GM20431 (cell line): ENCODE measurements around the gene DOCK2.

ENCODE experiments used
- in situ Hi-C: fragments of 300-500 bp; cut with MseI, MboI; formaldehyde crosslinking; loops from one replicate; pipeline ENCODE4 v1.15.0; 2020; ENCODE audit warnings: low sequenced_read_pairs; ENCODE audit not compliant: unreplicated experiment

DOCK2 gene

GRCh38 chr5:169838688-169839087 lies 201.6 kb downstream of the DOCK2 start:
- in situ Hi-C loops, result no loop called here

- in situ Hi-C loops, result no loop called here
Measured at GRCh38 chr5:169840405-169840804, 203.3 kb downstream of the DOCK2 start.

GRCh38 chr5:169842699-169843098 lies 205.6 kb downstream of the DOCK2 start:
- in situ Hi-C loops, result no loop called here

GRCh38 chr5:169847519-169847918 lies 210.4 kb downstream of the DOCK2 start:
- in situ Hi-C loops, result no loop called here

GRCh38 chr5:169848271-169848670 lies 211.2 kb downstream of the DOCK2 start:
- in situ Hi-C loops, result no loop called here

GRCh38 chr5:169848792-169849191 lies 211.7 kb downstream of the DOCK2 start:
- in situ Hi-C loops, result no loop called here

- in situ Hi-C loops, result no loop called here
Measured at GRCh38 chr5:169850409-169850808, 213.3 kb downstream of the DOCK2 start.

- in situ Hi-C loops, result no loop called here
Measured at GRCh38 chr5:169851321-169851850, 214.3 kb downstream of the DOCK2 start.

GRCh38 chr5:169856571-169856970 lies 219.5 kb downstream of the DOCK2 start:
- in situ Hi-C loops, result no loop called here

- in situ Hi-C loops, result no loop called here
Measured at GRCh38 chr5:169860585-169860984, 223.5 kb downstream of the DOCK2 start.

GRCh38 chr5:169861433-169861832 lies 224.4 kb downstream of the DOCK2 start:
- in situ Hi-C loops, result no loop called here

- in situ Hi-C loops, result no loop called here
Measured at GRCh38 chr5:169861934-169862333, 224.9 kb downstream of the DOCK2 start.

GRCh38 chr5:169862391-169862811 lies 225.3 kb downstream of the DOCK2 start:
- in situ Hi-C loops, result no loop called here

GRCh38 chr5:169864483-169864882 lies 227.4 kb downstream of the DOCK2 start:
- in situ Hi-C loops, result no loop called here

- in situ Hi-C loops, result no loop called here
Measured at GRCh38 chr5:169867347-169867746, 230.3 kb downstream of the DOCK2 start.

GRCh38 chr5:169869066-169869465 lies 232.0 kb downstream of the DOCK2 start:
- in situ Hi-C loops, result no loop called here

- in situ Hi-C loops, result no loop called here
Measured at GRCh38 chr5:169870211-169870610, 233.1 kb downstream of the DOCK2 start.

- in situ Hi-C loops, result no loop called here
Measured at GRCh38 chr5:169871826-169872490, 234.9 kb downstream of the DOCK2 start.

- in situ Hi-C loops, result no loop called here
Measured at GRCh38 chr5:169873642-169874041, 236.6 kb downstream of the DOCK2 start.

- in situ Hi-C loops, result no loop called here
Measured at GRCh38 chr5:169874621-169875020, 237.5 kb downstream of the DOCK2 start.

- in situ Hi-C loops, result no loop called here
Measured at GRCh38 chr5:169875091-169875728, 238.1 kb downstream of the DOCK2 start.

GRCh38 chr5:169875731-169876130 lies 238.7 kb downstream of the DOCK2 start:
- in situ Hi-C loops, result no loop called here
